Gastroesophageal sphincter (tissue), 3 donors: Measurements from ENCODE around the gene GALNT17.

Experiments used
- POLR2AphosphoS5 ChIP-seq: sonication (generic); formaldehyde crosslinking; IDR thresholded peaks from one replicate; pipeline ENCODE4 v1.6.1; 2017; ENCODE audit warnings: antibody characterized with exemption
- TF ChIP-seq, protein P1 (sequence below), 4 experiments: fragments of 200-600 bp in 2 of 4; fragments of 450-650 bp in 2 of 4; sonication (generic) in 1 of 4; IDR thresholded peaks; one replicate each; pipeline ENCODE4 v1.5.1; 2017 to 2019; ENCODE audit warnings: antibody characterized with exemption in 4 of 4, mild to moderate bottlenecking in 2 of 4, moderate library complexity in 2 of 4

DNA sequence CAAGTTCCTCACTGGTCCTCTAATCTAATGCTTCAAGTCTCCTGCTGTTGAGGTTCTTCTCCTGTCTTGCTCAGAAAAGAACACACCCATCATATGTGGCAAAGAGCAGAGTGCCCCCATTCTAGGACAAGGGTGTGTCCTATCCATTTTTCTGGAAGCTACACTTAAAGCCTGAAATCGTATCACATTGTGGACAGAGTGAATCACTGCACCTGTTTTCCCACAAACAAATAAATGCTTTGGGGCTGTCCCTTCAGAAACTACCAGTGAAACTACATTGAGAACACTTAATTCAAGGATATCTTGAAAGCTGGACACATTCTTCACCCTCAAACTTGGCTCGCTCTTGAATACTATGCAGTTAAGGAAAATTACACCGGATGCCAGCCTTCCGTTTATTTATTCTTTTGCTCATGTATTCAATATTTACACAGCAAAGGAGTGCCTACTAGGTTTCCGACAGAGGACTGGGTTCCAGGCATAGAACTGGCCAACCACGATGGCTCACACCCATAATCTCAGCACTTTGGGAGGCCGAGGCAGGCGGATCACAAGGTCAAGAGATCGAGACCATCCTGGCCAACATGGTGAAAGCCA, 473.0 kb downstream of the GALNT17 start:
- TF ChIP-seq, protein P1, sequence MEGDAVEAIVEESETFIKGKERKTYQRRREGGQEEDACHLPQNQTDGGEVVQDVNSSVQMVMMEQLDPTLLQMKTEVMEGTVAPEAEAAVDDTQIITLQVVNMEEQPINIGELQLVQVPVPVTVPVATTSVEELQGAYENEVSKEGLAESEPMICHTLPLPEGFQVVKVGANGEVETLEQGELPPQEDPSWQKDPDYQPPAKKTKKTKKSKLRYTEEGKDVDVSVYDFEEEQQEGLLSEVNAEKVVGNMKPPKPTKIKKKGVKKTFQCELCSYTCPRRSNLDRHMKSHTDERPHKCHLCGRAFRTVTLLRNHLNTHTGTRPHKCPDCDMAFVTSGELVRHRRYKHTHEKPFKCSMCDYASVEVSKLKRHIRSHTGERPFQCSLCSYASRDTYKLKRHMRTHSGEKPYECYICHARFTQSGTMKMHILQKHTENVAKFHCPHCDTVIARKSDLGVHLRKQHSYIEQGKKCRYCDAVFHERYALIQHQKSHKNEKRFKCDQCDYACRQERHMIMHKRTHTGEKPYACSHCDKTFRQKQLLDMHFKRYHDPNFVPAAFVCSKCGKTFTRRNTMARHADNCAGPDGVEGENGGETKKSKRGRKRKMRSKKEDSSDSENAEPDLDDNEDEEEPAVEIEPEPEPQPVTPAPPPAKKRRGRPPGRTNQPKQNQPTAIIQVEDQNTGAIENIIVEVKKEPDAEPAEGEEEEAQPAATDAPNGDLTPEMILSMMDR (IDR thresholded peaks at IDR 0.05): no peak
- no peak for TF ChIP-seq POLR2AphosphoS5
